ENCODE data around the gene GALNTL6. TPM values are rescaled to one million over a fixed set of nuclear protein-coding genes. Genes with fewer than 3 reads are reported as not detected.

Gene GALNTL6
- total and polyA plus RNA-seq, 2 donors (not counting 1 experiment from before 2014, with no cell fraction given): 0.99 to 1.1 TPM

DNA sequence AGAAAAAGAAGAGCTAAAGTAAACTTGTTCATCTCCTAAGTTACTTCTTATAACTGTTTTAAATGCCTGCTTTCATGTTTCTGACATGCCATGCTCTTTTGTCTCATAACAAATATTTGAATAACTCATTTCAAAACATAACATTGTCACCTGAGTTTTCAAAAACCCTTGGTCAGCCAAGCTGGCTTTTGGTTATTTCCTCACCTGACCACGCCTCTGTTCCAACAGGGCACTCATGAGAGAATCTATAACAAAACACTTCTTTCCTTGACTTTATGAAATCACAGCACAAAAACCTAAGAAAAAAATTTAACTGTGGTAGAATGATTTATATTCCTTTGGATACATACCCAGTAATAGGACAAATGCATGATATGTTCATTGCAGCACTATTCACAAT, 1182.5 kb downstream of the GALNTL6 start:
- TF ChIP-seq EZH2 (IDR thresholded peaks at IDR 0.05; ENCODE audit: borderline replicate concordance, insufficient read depth, low read depth, low read length, poor library complexity, severe bottlenecking): no peak
- TF ChIP-seq, protein P1, sequence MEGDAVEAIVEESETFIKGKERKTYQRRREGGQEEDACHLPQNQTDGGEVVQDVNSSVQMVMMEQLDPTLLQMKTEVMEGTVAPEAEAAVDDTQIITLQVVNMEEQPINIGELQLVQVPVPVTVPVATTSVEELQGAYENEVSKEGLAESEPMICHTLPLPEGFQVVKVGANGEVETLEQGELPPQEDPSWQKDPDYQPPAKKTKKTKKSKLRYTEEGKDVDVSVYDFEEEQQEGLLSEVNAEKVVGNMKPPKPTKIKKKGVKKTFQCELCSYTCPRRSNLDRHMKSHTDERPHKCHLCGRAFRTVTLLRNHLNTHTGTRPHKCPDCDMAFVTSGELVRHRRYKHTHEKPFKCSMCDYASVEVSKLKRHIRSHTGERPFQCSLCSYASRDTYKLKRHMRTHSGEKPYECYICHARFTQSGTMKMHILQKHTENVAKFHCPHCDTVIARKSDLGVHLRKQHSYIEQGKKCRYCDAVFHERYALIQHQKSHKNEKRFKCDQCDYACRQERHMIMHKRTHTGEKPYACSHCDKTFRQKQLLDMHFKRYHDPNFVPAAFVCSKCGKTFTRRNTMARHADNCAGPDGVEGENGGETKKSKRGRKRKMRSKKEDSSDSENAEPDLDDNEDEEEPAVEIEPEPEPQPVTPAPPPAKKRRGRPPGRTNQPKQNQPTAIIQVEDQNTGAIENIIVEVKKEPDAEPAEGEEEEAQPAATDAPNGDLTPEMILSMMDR (IDR thresholded peaks at IDR 0.05): no peak
- ChIA-PET POLR2A (no interaction called here), CTCF (no interaction called here)
- no peaks in the 10 kb centered on the region for H3K4me1 Mint-ChIP-seq
- no peaks in the 10 kb centered on the region for H3K9me3 Mint-ChIP-seq (ENCODE audit: insufficient read depth)
- Histone ChIP-seq H2AFZ (ENCODE audit: insufficient read depth, low read depth, low read length, poor library complexity, severe bottlenecking) (no peak overlapping the region), H3K9me3 (ENCODE audit: control extremely low read depth in 1 of 3, control insufficient read depth in 2 of 3, insufficient read depth in 1 of 3, low read length in 2 of 3) (no peaks in the 10 kb centered on the region), H3K27me3 (replicated peaks in 1 of 4; ENCODE audit: control extremely low read depth in 1 of 4, control insufficient read depth in 3 of 4, insufficient read depth in 4 of 4, low read length in 3 of 4) (peaks cover 0 to 3% (median 0%) of the 10 kb centered on the region in 4 experiments), H4K20me1 (ENCODE audit: control insufficient read depth, insufficient read depth, low read length, poor library complexity, severe bottlenecking) (no peaks in the 10 kb centered on the region), H3K79me2 (ENCODE audit: control insufficient read depth, insufficient read depth, low read length) (no peaks in the 10 kb centered on the region), H3K9ac (ENCODE audit: low read length) (no peak overlapping the region), H3K4me1 (ENCODE audit: control insufficient read depth in 2 of 2, insufficient read depth in 2 of 2, low read length in 2 of 2) (no peaks in the 10 kb centered on the region), H3K27ac (ENCODE audit: low read length in 2 of 2) (no peak overlapping the region), H3K36me3 (replicated peaks in 1 of 2; ENCODE audit: control extremely low read depth in 1 of 2, control insufficient read depth in 1 of 2, extremely low read depth in 1 of 2, insufficient read depth in 2 of 2, low read length in 1 of 2) (no peaks in the 10 kb centered on the region), H3K4me2 (replicated peaks; ENCODE audit: low read depth, low read length, poor library complexity, severe bottlenecking) (no peak overlapping the region), H3K4me3 (ENCODE audit: control extremely low read depth in 1 of 5, extremely low read depth in 1 of 5, insufficient read depth in 1 of 5, low read depth in 2 of 5, low read length in 4 of 5) (no peak overlapping the region)
- intact Hi-C loops (cut with micrococcal nuclease): no loop called here
- no CpG with 5 or more reads among the region's 1 CpG for WGBS (ENCODE audit: insufficient coverage)
- ATAC-seq (ENCODE audit: low read depth) (no peak), DNase-seq (no peak)
- peaks cover 10% of the 10 kb centered on the region for H3K27me3 Mint-ChIP-seq
- no peak overlapping the region for H3K4me3 Mint-ChIP-seq
- H3K27ac Mint-ChIP-seq: no peak overlapping the region

- Mint-ChIP-seq H3K27ac (no peak overlapping the region), H3K4me1 (no peaks in the 10 kb centered on the region), H3K9me3 (ENCODE audit: insufficient read depth) (no peaks in the 10 kb centered on the region), H3K4me3 (no peak overlapping the region), H3K27me3 (peaks cover 10% of the 10 kb centered on the region)
- DNase-seq (no peak), ATAC-seq (ENCODE audit: low read depth) (no peak)
- no peaks in the 10 kb centered on the region for H3K79me2 ChIP-seq (ENCODE audit: control insufficient read depth, insufficient read depth, low read length)
- H3K27ac ChIP-seq (ENCODE audit: low read length in 2 of 2): no peak overlapping the region
- ChIA-PET POLR2A (no interaction called here), CTCF (no interaction called here)
- 100% methylated on average over 2 of the region's 4 CpGs for WGBS (ENCODE audit: insufficient coverage)
- H3K36me3 ChIP-seq (replicated peaks in 1 of 2; ENCODE audit: control extremely low read depth in 1 of 2, control insufficient read depth in 1 of 2, extremely low read depth in 1 of 2, insufficient read depth in 2 of 2, low read length in 1 of 2): no peaks in the 10 kb centered on the region
- TF ChIP-seq EZH2 (IDR thresholded peaks at IDR 0.05; ENCODE audit: borderline replicate concordance, insufficient read depth, low read depth, low read length, poor library complexity, severe bottlenecking): no peak
- TF ChIP-seq, protein P1 (IDR thresholded peaks at IDR 0.05): no peak
- H3K4me2 ChIP-seq (replicated peaks; ENCODE audit: low read depth, low read length, poor library complexity, severe bottlenecking): no peak overlapping the region
- no peaks in the 10 kb centered on the region for H4K20me1 ChIP-seq (ENCODE audit: control insufficient read depth, insufficient read depth, low read length, poor library complexity, severe bottlenecking)
- no peak overlapping the region for H3K4me3 ChIP-seq (ENCODE audit: control extremely low read depth in 1 of 5, extremely low read depth in 1 of 5, insufficient read depth in 1 of 5, low read depth in 2 of 5, low read length in 4 of 5)
- no peaks in the 10 kb centered on the region for H3K9me3 ChIP-seq (ENCODE audit: control extremely low read depth in 1 of 3, control insufficient read depth in 2 of 3, insufficient read depth in 1 of 3, low read length in 2 of 3)
- no peaks in the 10 kb centered on the region for H3K4me1 ChIP-seq (ENCODE audit: control insufficient read depth in 2 of 2, insufficient read depth in 2 of 2, low read length in 2 of 2)
- no peak overlapping the region for H3K9ac ChIP-seq (ENCODE audit: low read length)
- intact Hi-C loops (cut with micrococcal nuclease): no loop called here
- no peak overlapping the region for H2AFZ ChIP-seq (ENCODE audit: insufficient read depth, low read depth, low read length, poor library complexity, severe bottlenecking)
- H3K27me3 ChIP-seq (replicated peaks in 1 of 4; ENCODE audit: control extremely low read depth in 1 of 4, control insufficient read depth in 3 of 4, insufficient read depth in 4 of 4, low read length in 3 of 4): peaks cover 0 to 3% (median 0%) of the 10 kb centered on the region in 4 experiments
Measured at GRCh38 chr4:172996571-172997216, 1183.5 kb downstream of the GALNTL6 start.
